ENCODE measurements around the gene DAND5. TPM values are rescaled to one million over a fixed set of nuclear protein-coding genes. Genes with fewer than 3 reads are reported as not detected.
"Not testable (repeated sequence)": the region's sequence is repeated elsewhere in the genome, so short reads cannot be mapped to it uniquely, and the experiment has no call there.

The DAND5 gene
- polyA plus RNA-seq, 1 donor (not counting 4 experiments of a cell fraction or from before 2014, with no cell fraction given), result not detected

- H3K79me2 ChIP-seq (ENCODE audit: control insufficient read depth, insufficient read depth, low read length), result no peaks in the 10 kb centered on the region
- H3K4me2 ChIP-seq (ENCODE audit: control insufficient read depth, extremely low read depth, insufficient read depth, low read depth, low read length), result no peak overlapping the region
- H3K27me3 ChIP-seq (ENCODE audit: control insufficient read depth, extremely low read depth, insufficient read depth, low read length), result no peaks in the 10 kb centered on the region
- TF ChIP-seq, protein P1, sequence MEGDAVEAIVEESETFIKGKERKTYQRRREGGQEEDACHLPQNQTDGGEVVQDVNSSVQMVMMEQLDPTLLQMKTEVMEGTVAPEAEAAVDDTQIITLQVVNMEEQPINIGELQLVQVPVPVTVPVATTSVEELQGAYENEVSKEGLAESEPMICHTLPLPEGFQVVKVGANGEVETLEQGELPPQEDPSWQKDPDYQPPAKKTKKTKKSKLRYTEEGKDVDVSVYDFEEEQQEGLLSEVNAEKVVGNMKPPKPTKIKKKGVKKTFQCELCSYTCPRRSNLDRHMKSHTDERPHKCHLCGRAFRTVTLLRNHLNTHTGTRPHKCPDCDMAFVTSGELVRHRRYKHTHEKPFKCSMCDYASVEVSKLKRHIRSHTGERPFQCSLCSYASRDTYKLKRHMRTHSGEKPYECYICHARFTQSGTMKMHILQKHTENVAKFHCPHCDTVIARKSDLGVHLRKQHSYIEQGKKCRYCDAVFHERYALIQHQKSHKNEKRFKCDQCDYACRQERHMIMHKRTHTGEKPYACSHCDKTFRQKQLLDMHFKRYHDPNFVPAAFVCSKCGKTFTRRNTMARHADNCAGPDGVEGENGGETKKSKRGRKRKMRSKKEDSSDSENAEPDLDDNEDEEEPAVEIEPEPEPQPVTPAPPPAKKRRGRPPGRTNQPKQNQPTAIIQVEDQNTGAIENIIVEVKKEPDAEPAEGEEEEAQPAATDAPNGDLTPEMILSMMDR (optimal IDR thresholded peaks at IDR 0.05 in 1 of 3, IDR thresholded peaks at IDR 0.05 in 1 of 3, conservative IDR thresholded peaks at IDR 0.05 in 1 of 3; ENCODE audit: extremely low read depth in 1 of 3, insufficient read depth in 2 of 3, low read length in 3 of 3), result no peak
- no peak for TF ChIP-seq EZH2 (IDR thresholded peaks at IDR 0.05; ENCODE audit: low read length)
- no peak overlapping the region for H2AFZ ChIP-seq (ENCODE audit: control insufficient read depth, low read length)
- dilution Hi-C loops (cut with MboI; ENCODE audit: extremely low pct_ligation_motif_present, low sequenced_read_pairs), result no loop called here
- no peak overlapping the region for H3K9ac ChIP-seq (ENCODE audit: control insufficient read depth, extremely low read depth, insufficient read depth, low read length)
- DNase-seq (ENCODE audit: low read depth, low spot score) (no peak), FAIRE-seq (no peak)
- H3K4me3 ChIP-seq (ENCODE audit: control insufficient read depth in 2 of 3, extremely low read depth in 1 of 3, insufficient read depth in 2 of 3, low read depth in 1 of 3, low read length in 3 of 3), result no peak overlapping the region
- H3K36me3 ChIP-seq (ENCODE audit: control insufficient read depth in 2 of 2, extremely low read depth in 1 of 2, insufficient read depth in 2 of 2, low read length in 2 of 2), result no peaks in the 10 kb centered on the region
- H3K4me1 ChIP-seq (ENCODE audit: control insufficient read depth, extremely low read depth, insufficient read depth, low read length), result no peaks in the 10 kb centered on the region
- H3K27ac ChIP-seq (ENCODE audit: control insufficient read depth, insufficient read depth, low read length), result no peak overlapping the region
- H4K20me1 ChIP-seq (ENCODE audit: control insufficient read depth, extremely low read depth, insufficient read depth, low read length), result no peaks in the 10 kb centered on the region
- H3K9me1 ChIP-seq (ENCODE audit: control insufficient read depth, extremely low read depth, insufficient read depth, low read length), result no peaks in the 10 kb centered on the region
- no peaks in the 10 kb centered on the region for H3K9me3 ChIP-seq (ENCODE audit: control insufficient read depth, low read depth, low read length)
Measured at GRCh38 chr19:12974301-12975220, 5.2 kb downstream of the DAND5 start.

- Histone ChIP-seq H2AFZ (ENCODE audit: control insufficient read depth, low read length) (no peak overlapping the region), H3K79me2 (ENCODE audit: control insufficient read depth, insufficient read depth, low read length) (no peaks in the 10 kb centered on the region), H3K27me3 (ENCODE audit: control insufficient read depth, extremely low read depth, insufficient read depth, low read length) (no peaks in the 10 kb centered on the region), H3K9ac (ENCODE audit: control insufficient read depth, extremely low read depth, insufficient read depth, low read length) (no peak overlapping the region), H3K4me2 (ENCODE audit: control insufficient read depth, extremely low read depth, insufficient read depth, low read depth, low read length) (no peak overlapping the region), H3K9me3 (ENCODE audit: control insufficient read depth, low read depth, low read length) (no peaks in the 10 kb centered on the region), H4K20me1 (ENCODE audit: control insufficient read depth, extremely low read depth, insufficient read depth, low read length) (no peaks in the 10 kb centered on the region), H3K4me1 (ENCODE audit: control insufficient read depth, extremely low read depth, insufficient read depth, low read length) (no peaks in the 10 kb centered on the region), H3K27ac (ENCODE audit: control insufficient read depth, insufficient read depth, low read length) (no peak overlapping the region), H3K4me3 (ENCODE audit: control insufficient read depth in 2 of 3, extremely low read depth in 1 of 3, insufficient read depth in 2 of 3, low read depth in 1 of 3, low read length in 3 of 3) (no peak overlapping the region), H3K36me3 (ENCODE audit: control insufficient read depth in 2 of 2, extremely low read depth in 1 of 2, insufficient read depth in 2 of 2, low read length in 2 of 2) (no peaks in the 10 kb centered on the region), H3K9me1 (ENCODE audit: control insufficient read depth, extremely low read depth, insufficient read depth, low read length) (no peaks in the 10 kb centered on the region)
- DNase-seq (ENCODE audit: low read depth, low spot score), result no peak
- dilution Hi-C loops (cut with MboI; ENCODE audit: extremely low pct_ligation_motif_present, low sequenced_read_pairs), result no loop called here
- TF ChIP-seq, protein P1 (optimal IDR thresholded peaks at IDR 0.05 in 1 of 3, IDR thresholded peaks at IDR 0.05 in 1 of 3, conservative IDR thresholded peaks at IDR 0.05 in 1 of 3; ENCODE audit: extremely low read depth in 1 of 3, insufficient read depth in 2 of 3, low read length in 3 of 3), result no peak
- no peak for TF ChIP-seq EZH2 (IDR thresholded peaks at IDR 0.05; ENCODE audit: low read length)
- no peak for FAIRE-seq
Measured at GRCh38 chr19:12975221-12975741, 5.9 kb downstream of the DAND5 start.

DNA sequence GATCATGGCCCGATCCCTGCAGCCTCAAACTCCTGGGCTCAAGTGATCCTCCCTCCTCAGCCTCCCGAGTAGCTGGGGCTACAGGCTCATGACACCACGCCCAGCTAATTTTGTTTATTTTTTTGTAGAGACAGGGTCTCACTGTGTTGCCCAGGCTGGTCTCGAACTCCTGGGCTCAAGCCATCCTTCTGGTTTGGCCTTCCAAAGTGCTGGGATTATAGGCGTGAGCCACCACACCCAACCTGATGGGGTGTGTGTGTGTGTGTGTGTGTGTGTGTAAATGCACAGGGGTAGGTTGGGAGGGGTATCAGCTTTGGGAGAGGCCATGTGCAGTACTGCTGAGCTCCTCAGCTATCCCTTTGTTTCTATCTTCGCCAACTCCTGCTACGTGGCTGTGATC, 6.7 kb downstream of the DAND5 start:
- H3K27ac ChIP-seq (ENCODE audit: control insufficient read depth, insufficient read depth, low read length); dilution Hi-C loops (cut with MboI; ENCODE audit: extremely low pct_ligation_motif_present, low sequenced_read_pairs); FAIRE-seq; DNase-seq (ENCODE audit: low read depth, low spot score); H4K20me1 ChIP-seq (ENCODE audit: control insufficient read depth, extremely low read depth, insufficient read depth, low read length); H3K79me2 ChIP-seq (ENCODE audit: control insufficient read depth, insufficient read depth, low read length); H3K9ac ChIP-seq (ENCODE audit: control insufficient read depth, extremely low read depth, insufficient read depth, low read length); H3K36me3 ChIP-seq (ENCODE audit: control insufficient read depth in 2 of 2, extremely low read depth in 1 of 2, insufficient read depth in 2 of 2, low read length in 2 of 2); H2AFZ ChIP-seq (ENCODE audit: control insufficient read depth, low read length); H3K27me3 ChIP-seq (ENCODE audit: control insufficient read depth, extremely low read depth, insufficient read depth, low read length); H3K9me3 ChIP-seq (ENCODE audit: control insufficient read depth, low read depth, low read length); H3K9me1 ChIP-seq (ENCODE audit: control insufficient read depth, extremely low read depth, insufficient read depth, low read length); H3K4me1 ChIP-seq (ENCODE audit: control insufficient read depth, extremely low read depth, insufficient read depth, low read length); H3K4me3 ChIP-seq (ENCODE audit: control insufficient read depth in 2 of 3, extremely low read depth in 1 of 3, insufficient read depth in 2 of 3, low read depth in 1 of 3, low read length in 3 of 3); H3K4me2 ChIP-seq (ENCODE audit: control insufficient read depth, extremely low read depth, insufficient read depth, low read depth, low read length): not testable (repeated sequence)
